HG03045 (cell line): Measurements from ENCODE around the gene IQSEC2.

Experiments used
- ATAC-seq: cut with Tn5 transposase; IDR thresholded peaks from one replicate; pipeline ENCODE4 v1.9.1; 2021; ENCODE audit warnings: mild to moderate bottlenecking, moderate library complexity; ENCODE audit not compliant: unreplicated experiment

IQSEC2 gene

DNA sequence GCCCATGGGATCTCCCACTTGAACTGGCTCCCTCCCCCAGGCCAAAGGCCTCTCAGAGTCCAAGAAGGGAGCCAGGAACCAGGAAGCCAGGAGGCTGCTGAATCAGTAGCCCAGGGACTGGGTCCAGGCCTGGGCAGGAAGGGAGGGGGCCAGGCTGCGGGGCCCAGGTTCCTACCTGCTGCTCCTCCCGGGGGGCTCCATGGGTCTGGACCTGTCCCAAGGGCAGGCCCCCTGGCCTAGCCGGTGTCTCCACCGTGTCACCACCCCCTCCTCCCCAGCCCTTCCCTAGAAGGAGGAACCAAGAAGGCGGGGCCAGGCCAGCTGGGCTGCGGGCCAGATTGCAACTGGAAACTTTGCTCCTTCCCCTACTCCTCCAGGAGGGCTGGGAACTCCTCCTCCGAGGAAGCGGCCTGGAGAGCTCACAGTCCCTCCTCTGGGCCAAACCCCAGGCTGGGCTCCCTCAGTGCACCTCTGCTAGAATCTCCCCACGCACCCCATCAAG lies at the start of gene IQSEC2:
Gene IQSEC2 (minus strand): TSS at position 264 of the 502 bp plus-strand sequence.
- no peak for ATAC-seq

DNA sequence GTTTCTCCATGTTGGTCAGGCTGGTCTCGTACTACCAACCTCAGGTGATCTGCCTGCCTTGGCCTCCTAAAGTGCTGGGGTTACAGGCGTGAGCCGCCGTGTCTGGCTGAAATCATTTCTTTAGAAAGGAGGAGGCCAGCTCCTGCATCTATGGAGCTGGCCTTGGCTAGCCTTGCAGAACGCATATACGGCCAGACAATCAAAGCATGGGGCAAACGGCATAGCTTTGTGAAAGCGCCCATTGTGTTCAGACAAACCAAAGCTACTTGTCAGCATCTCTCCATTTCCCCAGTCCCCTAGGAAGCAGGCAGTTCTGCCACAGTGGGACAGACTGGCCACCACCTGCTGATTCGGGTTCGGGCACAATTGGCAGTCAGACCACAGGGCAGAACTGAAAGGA lies 48.9 kb upstream of the IQSEC2 start:
- no peak for ATAC-seq

DNA sequence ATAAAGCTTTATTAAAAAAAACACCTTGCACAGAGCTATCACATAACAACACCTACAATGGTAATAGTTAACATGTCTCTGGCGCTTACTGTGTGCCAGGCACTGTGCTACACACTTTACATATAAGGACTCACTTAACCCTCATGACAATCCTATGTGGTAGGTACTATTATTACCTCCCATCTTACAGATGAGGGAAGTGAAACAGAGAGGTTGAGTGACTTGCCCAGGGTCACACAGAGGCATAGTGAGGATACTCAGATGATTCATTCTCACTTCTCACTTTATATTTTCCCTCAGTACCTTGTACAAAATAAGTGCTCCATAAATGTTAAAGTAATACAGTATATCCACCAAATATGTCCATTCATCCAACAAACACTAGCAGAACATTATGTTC lies 43.4 kb upstream of the IQSEC2 start:
- ATAC-seq: no peak

DNA sequence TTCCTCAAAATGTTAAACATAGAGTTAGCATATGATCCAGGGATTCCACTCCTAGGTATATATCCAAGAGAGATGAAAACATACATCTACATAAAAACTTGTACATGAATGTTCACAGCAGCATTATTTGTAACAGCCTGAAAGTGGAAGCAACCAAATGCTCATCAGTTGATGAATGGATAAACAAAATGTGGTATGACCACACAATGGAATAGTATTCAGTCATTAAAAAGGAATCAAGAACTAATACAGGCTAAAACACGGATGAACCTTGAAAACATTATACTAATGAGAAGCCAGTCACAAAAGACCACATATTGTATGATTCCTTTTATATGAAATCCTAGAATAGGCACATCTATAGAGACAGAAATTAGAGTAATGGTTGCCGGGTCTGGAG lies 42.7 kb upstream of the IQSEC2 start:
- no peak for ATAC-seq

GRCh38 chrX:53323196-53323595 lies 41.8 kb upstream of the IQSEC2 start:
- no peak for ATAC-seq

DNA sequence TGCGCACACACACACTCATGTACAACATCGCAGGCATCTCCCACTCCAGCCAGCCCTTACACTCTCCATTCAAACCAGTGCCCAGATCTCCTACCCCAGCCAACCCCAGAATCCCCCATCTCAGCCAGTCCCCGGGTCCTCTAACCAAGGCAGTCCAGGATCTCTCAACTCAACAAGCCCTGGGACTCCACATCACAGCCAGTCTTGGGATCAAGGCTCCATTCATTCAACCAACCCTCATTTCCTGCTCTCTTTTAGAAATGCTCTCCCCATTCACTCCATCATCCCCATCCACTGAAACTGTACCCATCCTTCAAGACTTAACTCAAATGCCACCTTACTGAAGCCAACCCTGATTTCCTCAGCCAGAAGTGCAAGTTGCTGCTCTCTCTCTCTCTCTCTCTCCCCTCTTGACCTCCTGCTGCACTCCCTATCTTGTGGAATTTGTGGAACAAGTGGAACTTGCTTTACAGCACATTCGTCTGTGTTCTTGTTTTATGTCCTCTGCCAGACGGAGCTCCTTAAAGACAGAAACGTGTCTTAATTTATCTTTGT lies 40.6 kb upstream of the IQSEC2 start:
- ATAC-seq: no peak

GRCh38 chrX:53321230-53321942 lies 40.0 kb upstream of the IQSEC2 start:
- ATAC-seq: no peak

DNA sequence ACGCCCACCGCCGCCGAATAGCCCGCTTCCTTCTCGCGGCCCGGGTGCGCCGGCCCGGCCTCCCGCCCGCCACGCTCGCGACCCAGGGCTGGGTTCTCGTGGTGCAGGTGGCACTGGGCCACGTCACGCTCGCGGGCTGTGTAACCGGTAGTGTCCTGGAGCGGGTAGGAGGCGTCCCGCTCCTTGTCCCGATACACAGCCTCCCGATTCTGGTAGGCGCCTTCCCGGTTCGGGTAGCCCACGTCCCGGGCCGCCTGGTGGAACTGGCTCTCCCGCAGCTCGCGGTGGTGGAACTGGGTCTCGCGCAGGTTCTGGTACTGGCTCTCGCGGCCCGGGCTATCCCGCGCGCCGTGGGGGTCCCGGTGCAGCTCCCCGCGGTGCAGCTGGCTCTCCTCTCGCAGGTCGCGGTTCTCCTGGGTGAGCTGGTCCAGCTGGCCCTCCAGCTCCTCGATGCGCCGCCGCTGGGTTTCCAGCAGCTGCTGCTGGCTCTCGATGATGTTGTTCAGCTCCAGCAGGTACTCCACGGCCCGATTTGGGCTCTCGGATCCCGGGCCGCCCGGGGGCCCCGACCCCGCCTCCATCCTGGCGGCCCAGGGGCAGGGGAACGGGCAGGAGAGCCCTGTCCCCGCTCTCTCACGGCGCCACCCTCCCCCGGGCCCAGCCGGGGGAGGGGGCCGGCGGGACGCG lies 39.3 kb upstream of the IQSEC2 start:
- no peak for ATAC-seq

GRCh38 chrX:53319614-53320542 lies 38.5 kb upstream of the IQSEC2 start:
- ATAC-seq: no peak

DNA sequence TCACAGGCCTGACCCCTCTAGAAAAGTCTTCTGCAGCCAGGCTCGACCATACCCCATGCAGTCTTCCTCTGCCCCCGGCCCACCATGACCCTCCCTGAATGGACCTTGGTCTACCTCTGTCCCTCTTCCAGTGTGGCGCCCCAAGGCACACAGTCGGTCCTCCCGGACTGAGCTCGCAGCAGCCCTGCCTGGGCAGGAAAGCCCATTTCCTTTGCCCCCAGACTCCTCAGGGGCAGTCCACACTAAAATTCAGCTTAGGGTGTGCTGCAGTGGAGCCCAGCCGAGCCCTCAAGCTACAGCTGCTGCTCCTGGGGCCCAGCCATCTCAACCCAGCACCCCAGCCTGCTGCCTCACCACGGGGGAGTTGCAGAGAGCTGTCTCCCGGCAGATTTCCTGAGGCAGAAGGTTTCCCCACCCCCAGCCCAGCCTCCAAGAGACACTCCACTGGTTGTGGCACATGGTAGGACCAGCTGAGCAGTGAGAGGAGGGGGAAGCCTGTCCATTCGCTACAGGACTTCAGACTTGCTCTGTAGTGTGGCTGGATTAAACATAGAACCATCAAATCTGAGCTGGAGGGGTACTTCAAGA lies 37.5 kb upstream of the IQSEC2 start:
- no peak for ATAC-seq

GRCh38 chrX:53317365-53318069 lies 36.1 kb upstream of the IQSEC2 start:
- no peak for ATAC-seq

DNA sequence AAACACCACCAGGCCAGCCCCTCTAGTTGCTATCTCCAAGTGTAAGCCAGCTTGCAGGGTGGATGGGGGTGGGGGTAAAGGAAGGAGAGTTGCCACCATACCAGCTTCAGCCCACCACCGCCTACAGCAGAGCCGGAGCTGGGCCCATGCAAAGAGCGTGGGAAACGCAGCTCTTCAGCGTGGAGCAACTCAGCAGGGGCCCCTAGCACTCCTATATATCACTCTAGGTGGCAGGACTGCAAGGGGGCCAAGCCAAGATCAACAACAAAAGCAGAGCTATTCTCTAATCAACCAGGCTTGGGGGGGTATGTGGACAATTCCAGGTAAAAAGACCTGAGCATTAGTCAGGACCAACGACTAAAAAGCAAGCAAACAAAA lies 35.5 kb upstream of the IQSEC2 start:
- no peak for ATAC-seq

- no peak for ATAC-seq
Observed at GRCh38 chrX:53316111-53316859, 34.9 kb upstream of the IQSEC2 start.

- ATAC-seq: no peak
Observed at GRCh38 chrX:53313728-53314105, 32.3 kb upstream of the IQSEC2 start.

GRCh38 chrX:53312946-53313727 lies 31.8 kb upstream of the IQSEC2 start:
- no peak for ATAC-seq

DNA sequence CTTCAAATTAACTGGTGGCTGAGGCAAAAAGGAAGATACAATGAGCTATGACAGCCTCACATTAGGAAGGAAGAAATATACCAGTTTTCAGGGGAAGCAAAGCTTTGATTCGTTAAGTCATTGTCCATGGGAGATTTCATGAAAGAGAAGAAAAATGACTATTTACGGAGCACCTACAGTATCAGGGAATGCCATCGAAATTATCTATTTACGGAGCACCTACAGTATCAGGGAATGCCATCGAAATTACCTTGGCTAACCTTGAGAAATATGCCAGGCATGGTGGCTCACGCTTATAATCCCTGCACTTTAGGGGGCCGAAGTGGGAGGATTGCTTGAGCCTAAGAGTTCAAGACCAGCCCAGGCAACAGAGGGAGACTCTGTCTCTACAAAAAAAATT lies 28.5 kb upstream of the IQSEC2 start:
- ATAC-seq: no peak

GRCh38 chrX:53308836-53309235 lies 27.5 kb upstream of the IQSEC2 start:
- no peak for ATAC-seq
